Loucy (cell line): ENCODE measurements around the gene ACAN.

Experiments
- EZH2phosphoT487 ChIP-seq: fragments of 200-600 bp; IDR thresholded peaks from 2 replicates; pipeline ENCODE4 v1.6.1; 2018; ENCODE audit warnings: antibody characterized with exemption, mild to moderate bottlenecking, moderate library complexity, borderline replicate concordance
- TF ChIP-seq, protein P1 (sequence below): fragments of 200-600 bp; sonication (generic); conservative IDR thresholded peaks from 2 replicates; pipeline ENCODE4 v1.5.1; 2014; ENCODE audit warnings: mild to moderate bottlenecking, antibody characterized with exemption, low read length

GRCh38 chr15:88791637-88792036, 11.6 kb upstream of the ACAN start:
- TF ChIP-seq, protein P1, sequence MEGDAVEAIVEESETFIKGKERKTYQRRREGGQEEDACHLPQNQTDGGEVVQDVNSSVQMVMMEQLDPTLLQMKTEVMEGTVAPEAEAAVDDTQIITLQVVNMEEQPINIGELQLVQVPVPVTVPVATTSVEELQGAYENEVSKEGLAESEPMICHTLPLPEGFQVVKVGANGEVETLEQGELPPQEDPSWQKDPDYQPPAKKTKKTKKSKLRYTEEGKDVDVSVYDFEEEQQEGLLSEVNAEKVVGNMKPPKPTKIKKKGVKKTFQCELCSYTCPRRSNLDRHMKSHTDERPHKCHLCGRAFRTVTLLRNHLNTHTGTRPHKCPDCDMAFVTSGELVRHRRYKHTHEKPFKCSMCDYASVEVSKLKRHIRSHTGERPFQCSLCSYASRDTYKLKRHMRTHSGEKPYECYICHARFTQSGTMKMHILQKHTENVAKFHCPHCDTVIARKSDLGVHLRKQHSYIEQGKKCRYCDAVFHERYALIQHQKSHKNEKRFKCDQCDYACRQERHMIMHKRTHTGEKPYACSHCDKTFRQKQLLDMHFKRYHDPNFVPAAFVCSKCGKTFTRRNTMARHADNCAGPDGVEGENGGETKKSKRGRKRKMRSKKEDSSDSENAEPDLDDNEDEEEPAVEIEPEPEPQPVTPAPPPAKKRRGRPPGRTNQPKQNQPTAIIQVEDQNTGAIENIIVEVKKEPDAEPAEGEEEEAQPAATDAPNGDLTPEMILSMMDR, result no peak
- no peak for TF ChIP-seq EZH2phosphoT487
